HCT116 (cell line): Measurements from ENCODE around the gene AS3MT. TPM values are rescaled to one million over a fixed set of nuclear protein-coding genes. Genes with fewer than 3 reads are reported as not detected.
A peak's percentile ranks its signal among the peaks of the same experiment; 100 is the strongest.

Source experiments
- ATAC-seq: fragments of 200-7000 bp; cut with Tn5 transposase; 2 replicates; pipeline ENCODE4 v1.9.1; 2020; ENCODE audit warnings: mild to moderate bottlenecking, moderate library complexity
- BruUV-seq: library from RNA; stranded (reverse); fragments of 400-500 nt; replicated peaks from 2 replicates; lab custom pipeline; 2021; lab: Mats Ljungman, UMichigan
- CTCF ChIA-PET: fragments of 300-600 bp; sonication (Branson Sonifier 250); formaldehyde crosslinking; loops from one replicate; lab custom pipeline; 2021; ENCODE audit warnings: antibody characterized with exemption; lab: Charles Lee
- POLR2A ChIA-PET: fragments of 300-600, 350-600 bp; sonication (Branson Sonifier 250); formaldehyde crosslinking; loops from one replicate; lab custom pipeline; 2021; ENCODE audit warnings: antibody characterized with exemption; lab: Charles Lee
- RAD21 ChIA-PET, 2 experiments: fragments of 300-600 bp; sonication (Branson Sonifier 250); formaldehyde crosslinking; loops; one replicate each; lab custom pipeline; 2023; ENCODE audit warnings: low total read pairs in 2 of 2; ENCODE audit not compliant: uncharacterized antibody in 2 of 2, unreplicated experiment in 2 of 2, low non-redundant PET in 1 of 2; lab: Charles Lee
- DNase-seq: peaks from one replicate; pipeline ENCODE4 v3.0.0-alpha.2; 2010; ENCODE audit warnings: low read depth, low spot score
- H2AFZ ChIP-seq: fragments of 200-600 bp; shearing (Covaris generic), sonication (generic); 2 replicates; pipeline ENCODE4 v1.6.1; 2017; ENCODE audit warnings: low read depth, mixed run types, mixed read lengths, antibody characterized with exemption, low read length; ENCODE audit not compliant: poor library complexity, severe bottlenecking
- H3K27ac ChIP-seq: 2 replicates; pipeline ENCODE4 v1.5.1; 2012; ENCODE audit warnings: low read depth, low read length
- H3K27me3 ChIP-seq: fragments of 200-600 bp; sonication (generic); 2 replicates; pipeline ENCODE4 v1.6.1; 2016; ENCODE audit warnings: mixed run types, low read length, mixed read lengths; ENCODE audit not compliant: insufficient read depth
- H3K36me3 ChIP-seq, 2 experiments: fragments of 200-500 bp in 1 of 2; fragments of 200-600 bp in 1 of 2; sonication (Bioruptor generic) in 1 of 2; sonication (generic) in 1 of 2; 2 replicates each; pipeline versions ENCODE4 v1.5.1 to v1.6.1; 2014 to 2016; ENCODE audit warnings: low read length in 2 of 2, inconsistent platforms in 1 of 2, mixed read lengths in 1 of 2, mixed run types in 1 of 2; ENCODE audit not compliant: insufficient read depth in 2 of 2, control insufficient read depth in 1 of 2
- H3K4me1 ChIP-seq, 2 experiments: fragments of 200-600 bp in 1 of 2; sonication (generic) in 1 of 2; 2 replicates each; pipeline versions ENCODE4 v1.5.1 to v1.6.1; 2012 to 2017; ENCODE audit warnings: low read length in 2 of 2, inconsistent platforms in 1 of 2, mild to moderate bottlenecking in 1 of 2, mixed read lengths in 1 of 2, mixed run types in 1 of 2, moderate library complexity in 1 of 2; ENCODE audit not compliant: insufficient read depth in 2 of 2, control insufficient read depth in 1 of 2
- H3K4me2 ChIP-seq: fragments of 200-600 bp; sonication (generic); 2 replicates; pipeline ENCODE4 v1.6.1; 2017; ENCODE audit warnings: mixed run types, low read length, mixed read lengths
- H3K4me3 ChIP-seq, 2 experiments: fragments of 200-600 bp in 1 of 2; sonication (generic) in 1 of 2; replicated peaks in 1 of 2; 2 replicates each; pipeline ENCODE4 v1.5.1; 2011 to 2016; ENCODE audit warnings: low read length in 2 of 2, control low read depth in 1 of 2, low read depth in 1 of 2, mild to moderate bottlenecking in 1 of 2, mixed read lengths in 1 of 2, mixed run types in 1 of 2
- H3K79me2 ChIP-seq: fragments of 200-600 bp; sonication (generic); 2 replicates; pipeline ENCODE4 v1.6.1; 2017; ENCODE audit warnings: mild to moderate bottlenecking, mixed run types, low read length, moderate library complexity, mixed read lengths; ENCODE audit not compliant: insufficient read depth
- H3K9ac ChIP-seq: fragments of 200-600 bp; sonication (generic); 2 replicates; pipeline ENCODE4 v1.6.1; 2016; ENCODE audit warnings: low read length, mixed read lengths
- H3K9me2 ChIP-seq: fragments of 200-600 bp; sonication (generic), shearing (Covaris generic); 2 replicates; pipeline ENCODE4 v1.6.1; 2017; ENCODE audit warnings: mixed run types, mild to moderate bottlenecking, moderate library complexity; ENCODE audit not compliant: insufficient read depth
- H3K9me3 ChIP-seq, 2 experiments: fragments of 200-500 bp in 1 of 2; fragments of 200-600 bp in 1 of 2; sonication (Bioruptor generic) in 1 of 2; sonication (generic) in 1 of 2; 2 replicates each; pipeline ENCODE4 v1.6.1; 2014 to 2017; ENCODE audit warnings: low read length in 2 of 2, mixed read lengths in 2 of 2, inconsistent platforms in 1 of 2, low read depth in 1 of 2, mild to moderate bottlenecking in 1 of 2, mixed run types in 1 of 2, moderate library complexity in 1 of 2; ENCODE audit not compliant: control insufficient read depth in 1 of 2, insufficient read depth in 1 of 2
- H4K20me1 ChIP-seq: fragments of 200-600 bp; sonication (generic), shearing (Covaris generic); 2 replicates; pipeline ENCODE4 v1.6.1; 2017; ENCODE audit warnings: mixed run types, mild to moderate bottlenecking, moderate library complexity; ENCODE audit not compliant: insufficient read depth
- ELF1 ChIP-seq: IDR thresholded peaks from 2 replicates; pipeline ENCODE4 v1.6.1; 2012; ENCODE audit warnings: low read depth, borderline replicate concordance
- EZH2 ChIP-seq: fragments of 200-600 bp; sonication (generic); IDR thresholded peaks from 2 replicates; pipeline ENCODE4 v1.6.1; 2017; ENCODE audit warnings: antibody characterized with exemption, mixed run types
- MAX ChIP-seq: IDR thresholded peaks from 2 replicates; pipeline ENCODE4 v1.6.1; 2012
- POLR2AphosphoS5 ChIP-seq: IDR thresholded peaks from 2 replicates; pipeline ENCODE4 v1.6.1; 2011; ENCODE audit warnings: mild to moderate bottlenecking, low read depth, low read length, moderate library complexity
- YY1 ChIP-seq: IDR thresholded peaks from 2 replicates; pipeline ENCODE4 v1.6.1; 2011; ENCODE audit warnings: low read length, low read depth, moderate library complexity, mild to moderate bottlenecking; ENCODE audit not compliant: insufficient replicate concordance; ENCODE audit errors: extremely low read depth
- ZBTB33 ChIP-seq: IDR thresholded peaks from 2 replicates; pipeline ENCODE4 v1.6.1; 2011; ENCODE audit warnings: mild to moderate bottlenecking, low read length, moderate library complexity; ENCODE audit not compliant: insufficient replicate concordance; ENCODE audit errors: extremely low read depth
- intact Hi-C: fragments of 100-400 bp; cut with micrococcal nuclease; formaldehyde crosslinking; loops from 2 replicates; pipeline ENCODE4 v1.10.0; 2022
- total RNA-seq: library from RNA; stranded (reverse); gene quantifications from one replicate; pipeline ENCODE4 v1.2.1, GENCODE V29; 2021; ENCODE audit not compliant: unreplicated experiment
- TF ChIP-seq, protein P1 (sequence below), 3 experiments: fragments of 200-600 bp in 1 of 3; sonication (generic) in 1 of 3; IDR thresholded peaks in 2 of 3; conservative IDR thresholded peaks in 1 of 3; 2 replicates each; pipeline ENCODE4 v1.5.1; 2012 to 2017; ENCODE audit warnings: low read depth in 2 of 3, low read length in 2 of 3, antibody characterized with exemption in 1 of 3, borderline replicate concordance in 1 of 3, control low read depth in 1 of 3, mild to moderate bottlenecking in 1 of 3, mixed read lengths in 1 of 3, mixed run types in 1 of 3, moderate library complexity in 1 of 3; ENCODE audit not compliant: insufficient read depth in 1 of 3

Gene AS3MT
- total RNA-seq, 1 experiment from 2014 or later: 0.79 TPM

- TF ChIP-seq ZBTB33 (no peak), EZH2 (no peak), MAX (no peak), POLR2AphosphoS5 (no peak)
Measured at GRCh38 chr10:102916173-102916572, 46.9 kb downstream of the AS3MT start (continued).

GRCh38 chr10:102917314-102917961 lies 48.2 kb downstream of the AS3MT start:
- Histone ChIP-seq H3K4me2 (peak overlapping the region; percentile 88), H3K4me1 (peaks cover 12 to 24% of the 10 kb centered on the region in 2 experiments), H4K20me1 (no peaks in the 10 kb centered on the region), H3K79me2 (peaks cover 21% of the 10 kb centered on the region), H3K9me3 (no peaks in the 10 kb centered on the region), H3K27ac (peak overlapping the region; percentile 77), H2AFZ (peak overlapping the region; percentile 92), H3K4me3 (peak overlapping the region; percentile 54 to 85), H3K36me3 (no peaks in the 10 kb centered on the region), H3K9ac (peak overlapping the region; percentile 54), H3K27me3 (no peaks in the 10 kb centered on the region), H3K9me2 (no peaks in the 10 kb centered on the region)
- ChIA-PET CTCF (interaction anchor here (0.6 to 3.0 kb wide), 32 partner anchors 9 to 1144 kb away, joined by 3 to 59 read pairs (median 4); partner anchors contain the start of genes CYP17A1 and SUFU), RAD21 (interaction anchor here (0.6 to 2.5 kb wide), 16 partner anchors 16 to 569 kb away, joined by 3 to 29 read pairs (median 3); partner anchors contain the start of gene ARL3 (in 1 of the 2)), POLR2A (interaction anchor here (0.7 to 1.3 kb wide), 4 partner anchors 137 to 415 kb away, joined by 3 to 5 read pairs (median 4); no protein-coding TSS in a partner anchor)
- BruUV-seq: no TSS peak
- intact Hi-C loops: loop anchor here (1.0 to 5.0 kb wide), 5 partner anchors 152 to 567 kb away; no protein-coding TSS in a partner anchor
- TF ChIP-seq YY1 (peak; percentile 65), ELF1 (no peak)
- TF ChIP-seq, protein P1, sequence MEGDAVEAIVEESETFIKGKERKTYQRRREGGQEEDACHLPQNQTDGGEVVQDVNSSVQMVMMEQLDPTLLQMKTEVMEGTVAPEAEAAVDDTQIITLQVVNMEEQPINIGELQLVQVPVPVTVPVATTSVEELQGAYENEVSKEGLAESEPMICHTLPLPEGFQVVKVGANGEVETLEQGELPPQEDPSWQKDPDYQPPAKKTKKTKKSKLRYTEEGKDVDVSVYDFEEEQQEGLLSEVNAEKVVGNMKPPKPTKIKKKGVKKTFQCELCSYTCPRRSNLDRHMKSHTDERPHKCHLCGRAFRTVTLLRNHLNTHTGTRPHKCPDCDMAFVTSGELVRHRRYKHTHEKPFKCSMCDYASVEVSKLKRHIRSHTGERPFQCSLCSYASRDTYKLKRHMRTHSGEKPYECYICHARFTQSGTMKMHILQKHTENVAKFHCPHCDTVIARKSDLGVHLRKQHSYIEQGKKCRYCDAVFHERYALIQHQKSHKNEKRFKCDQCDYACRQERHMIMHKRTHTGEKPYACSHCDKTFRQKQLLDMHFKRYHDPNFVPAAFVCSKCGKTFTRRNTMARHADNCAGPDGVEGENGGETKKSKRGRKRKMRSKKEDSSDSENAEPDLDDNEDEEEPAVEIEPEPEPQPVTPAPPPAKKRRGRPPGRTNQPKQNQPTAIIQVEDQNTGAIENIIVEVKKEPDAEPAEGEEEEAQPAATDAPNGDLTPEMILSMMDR (IDR thresholded peaks at IDR 0.05 in 2 of 3, conservative IDR thresholded peaks at IDR 0.05 in 1 of 3; ENCODE audit: borderline replicate concordance in 1 of 3, insufficient read depth in 1 of 3, low read depth in 2 of 3, low read length in 2 of 3): peak in 2 of 3 experiments; percentile 98 to 100; a peak in 4 of 6 replicates
- ATAC-seq (peak; percentile 67), DNase-seq (peak; percentile 55)
